IMR-90 (cell line): Measurements from ENCODE around the gene NOS1AP.

Source experiments
- BHLHE40 ChIP-seq: fragments of 150-350 bp; IDR thresholded peaks from 2 replicates; pipeline ENCODE4 v1.6.1; 2016; ENCODE audit warnings: mild to moderate bottlenecking, low read depth, low read length
- CEBPB ChIP-seq: IDR thresholded peaks from 2 replicates; pipeline ENCODE4 v1.6.1; 2012; ENCODE audit warnings: low read depth, low read length, improper control_type of control experiment
- MAFK ChIP-seq: IDR thresholded peaks from 2 replicates; pipeline ENCODE4 v1.6.1; 2012; ENCODE audit warnings: low read depth, low read length, improper control_type of control experiment
- RFX5 ChIP-seq: IDR thresholded peaks from 2 replicates; pipeline ENCODE4 v1.8.0; 2012; ENCODE audit warnings: low read depth, mild to moderate bottlenecking, low read length, moderate library complexity
- SMC3 ChIP-seq: fragments of 150-350 bp; IDR thresholded peaks from 2 replicates; pipeline ENCODE4 v1.6.1; 2016; ENCODE audit warnings: low read depth, mild to moderate bottlenecking, antibody characterized with exemption, low read length, moderate library complexity
- TF ChIP-seq, protein P1 (sequence below): conservative IDR thresholded peaks from 2 replicates; pipeline ENCODE4 v1.5.1; 2012; ENCODE audit warnings: mild to moderate bottlenecking, low read depth, low read length, improper control_type of control experiment

DNA sequence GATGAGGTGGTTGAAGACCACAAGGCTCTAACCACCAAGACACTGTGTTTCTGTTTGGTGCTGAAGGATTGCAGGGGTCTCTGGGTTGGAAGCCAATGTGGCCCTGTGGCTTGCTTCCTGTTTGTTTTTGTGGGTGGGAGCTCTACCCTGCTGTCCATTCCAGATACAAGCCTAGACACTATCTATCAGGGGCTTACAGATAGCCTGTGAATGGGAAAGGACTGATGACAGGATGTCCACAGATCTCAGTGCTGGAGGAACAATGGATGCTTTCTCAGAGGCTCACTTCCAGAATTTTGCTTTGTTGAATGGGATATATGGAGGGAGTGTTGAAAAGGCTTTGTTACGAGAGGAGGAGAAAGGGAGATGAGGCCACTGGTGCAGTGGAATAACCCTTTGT lies 69.7 kb downstream of the NOS1AP start:
- TF ChIP-seq BHLHE40 (no peak), CEBPB (no peak), RFX5 (no peak), MAFK (no peak), SMC3 (no peak)
- TF ChIP-seq, protein P1, sequence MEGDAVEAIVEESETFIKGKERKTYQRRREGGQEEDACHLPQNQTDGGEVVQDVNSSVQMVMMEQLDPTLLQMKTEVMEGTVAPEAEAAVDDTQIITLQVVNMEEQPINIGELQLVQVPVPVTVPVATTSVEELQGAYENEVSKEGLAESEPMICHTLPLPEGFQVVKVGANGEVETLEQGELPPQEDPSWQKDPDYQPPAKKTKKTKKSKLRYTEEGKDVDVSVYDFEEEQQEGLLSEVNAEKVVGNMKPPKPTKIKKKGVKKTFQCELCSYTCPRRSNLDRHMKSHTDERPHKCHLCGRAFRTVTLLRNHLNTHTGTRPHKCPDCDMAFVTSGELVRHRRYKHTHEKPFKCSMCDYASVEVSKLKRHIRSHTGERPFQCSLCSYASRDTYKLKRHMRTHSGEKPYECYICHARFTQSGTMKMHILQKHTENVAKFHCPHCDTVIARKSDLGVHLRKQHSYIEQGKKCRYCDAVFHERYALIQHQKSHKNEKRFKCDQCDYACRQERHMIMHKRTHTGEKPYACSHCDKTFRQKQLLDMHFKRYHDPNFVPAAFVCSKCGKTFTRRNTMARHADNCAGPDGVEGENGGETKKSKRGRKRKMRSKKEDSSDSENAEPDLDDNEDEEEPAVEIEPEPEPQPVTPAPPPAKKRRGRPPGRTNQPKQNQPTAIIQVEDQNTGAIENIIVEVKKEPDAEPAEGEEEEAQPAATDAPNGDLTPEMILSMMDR = no peak
